EL (cell line): ENCODE data around the gene TUBG1.
"Not testable (repeated sequence)": the region's sequence is repeated elsewhere in the genome, so short reads cannot be mapped to it uniquely, and the experiment has no call there.

Source experiments
- DNase-seq: peaks from one replicate; pipeline ENCODE4 v3.0.0-alpha.2; 2016

TUBG1 gene

GRCh38 chr17:42579794-42580551 is 29.5 kb upstream of the TUBG1 start:
- no peak for DNase-seq

- no peak for DNase-seq
Observed at GRCh38 chr17:42581744-42582270, 27.7 kb upstream of the TUBG1 start.

GRCh38 chr17:42584880-42585279 is 24.6 kb upstream of the TUBG1 start:
- DNase-seq = no peak

GRCh38 chr17:42585353-42585752 is 24.1 kb upstream of the TUBG1 start:
- DNase-seq = no peak

- DNase-seq = no peak
Observed at GRCh38 chr17:42586514-42587230, 22.8 kb upstream of the TUBG1 start.

DNA sequence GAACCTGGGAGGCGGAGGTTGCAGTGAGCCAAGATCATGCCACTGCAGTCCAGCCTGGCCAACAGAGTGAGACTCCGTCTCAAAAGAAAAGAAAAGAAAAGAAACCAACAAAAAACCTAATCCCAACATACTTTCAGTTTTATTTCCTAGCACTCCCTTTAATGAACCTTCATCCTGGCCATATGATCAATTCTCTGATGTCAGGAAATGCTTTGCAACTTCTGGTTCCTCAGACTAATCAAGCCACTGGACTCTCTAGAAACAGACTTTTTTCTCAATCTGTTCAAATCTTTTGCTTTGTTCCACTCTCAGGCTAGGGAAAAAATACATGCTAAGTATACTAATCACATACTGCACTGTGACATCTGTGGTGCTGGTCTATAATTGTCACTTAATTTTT is 18.6 kb upstream of the TUBG1 start:
- DNase-seq = no peak

- DNase-seq = no peak
Observed at GRCh38 chr17:42591411-42591810, 18.1 kb upstream of the TUBG1 start.

DNA sequence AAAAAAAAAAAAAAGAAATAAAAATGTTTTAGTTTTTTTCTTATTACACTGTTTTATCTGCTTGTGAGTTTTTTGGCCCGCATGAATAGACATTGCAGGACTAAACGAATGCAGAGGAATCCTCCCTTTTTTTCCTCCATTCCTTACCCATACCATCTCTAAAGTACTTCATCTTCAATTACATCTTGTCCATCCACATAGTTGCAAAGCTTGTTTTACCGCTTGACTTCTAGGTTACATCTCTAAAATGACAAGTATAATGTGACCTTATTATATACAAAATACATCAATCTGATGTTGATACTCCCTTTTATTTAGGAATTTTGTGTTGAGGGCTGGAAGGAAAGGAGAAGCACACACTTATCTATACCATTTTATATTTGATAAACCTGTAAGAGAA is 13.1 kb upstream of the TUBG1 start:
- DNase-seq = no peak

DNA sequence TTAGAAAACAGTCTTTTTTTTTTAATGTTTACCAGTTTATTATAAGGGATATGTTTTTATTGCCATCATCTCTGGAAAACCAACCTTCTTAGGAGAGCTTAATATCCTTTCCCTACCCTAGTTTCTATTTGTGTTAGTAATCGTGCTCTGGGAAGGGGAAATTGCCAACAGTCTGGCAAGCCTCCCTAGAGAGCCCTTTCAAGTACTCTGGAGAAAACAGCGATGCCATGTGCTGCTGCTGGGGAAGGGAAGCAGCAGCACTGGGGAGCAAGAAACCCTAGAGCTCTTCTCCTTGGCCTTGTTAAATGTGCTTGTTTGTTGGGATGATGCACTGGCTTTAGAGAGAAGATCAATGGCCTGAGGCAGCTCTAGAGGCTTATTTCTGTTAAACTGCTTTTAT is 10.6 kb upstream of the TUBG1 start:
- no peak for DNase-seq

GRCh38 chr17:42603318-42603717 is 6.2 kb upstream of the TUBG1 start:
- DNase-seq = no peak

DNA sequence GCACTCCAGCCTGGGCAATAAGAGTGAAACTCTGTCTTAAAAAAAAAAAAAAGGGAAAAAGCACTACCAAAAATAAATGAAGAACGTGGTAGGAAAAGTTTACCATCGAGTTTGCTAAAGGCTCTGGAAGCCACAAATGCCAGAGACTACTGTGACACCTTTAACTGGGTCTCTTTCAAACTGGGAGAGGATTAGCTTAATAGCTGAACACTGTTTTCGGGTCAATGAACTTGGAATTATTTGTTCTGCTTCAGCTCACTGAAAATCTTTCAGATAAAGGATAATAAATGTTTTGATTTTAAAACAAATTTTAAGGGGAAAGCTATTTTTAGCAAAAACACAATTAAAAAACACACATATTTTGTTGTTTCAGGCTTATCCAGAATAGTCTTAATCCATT is 1.7 kb upstream of the TUBG1 start:
- no peak for DNase-seq

- DNase-seq = peak; percentile 18
Observed at GRCh38 chr17:42608305-42609181, 940 bp upstream of the TUBG1 start.

DNA sequence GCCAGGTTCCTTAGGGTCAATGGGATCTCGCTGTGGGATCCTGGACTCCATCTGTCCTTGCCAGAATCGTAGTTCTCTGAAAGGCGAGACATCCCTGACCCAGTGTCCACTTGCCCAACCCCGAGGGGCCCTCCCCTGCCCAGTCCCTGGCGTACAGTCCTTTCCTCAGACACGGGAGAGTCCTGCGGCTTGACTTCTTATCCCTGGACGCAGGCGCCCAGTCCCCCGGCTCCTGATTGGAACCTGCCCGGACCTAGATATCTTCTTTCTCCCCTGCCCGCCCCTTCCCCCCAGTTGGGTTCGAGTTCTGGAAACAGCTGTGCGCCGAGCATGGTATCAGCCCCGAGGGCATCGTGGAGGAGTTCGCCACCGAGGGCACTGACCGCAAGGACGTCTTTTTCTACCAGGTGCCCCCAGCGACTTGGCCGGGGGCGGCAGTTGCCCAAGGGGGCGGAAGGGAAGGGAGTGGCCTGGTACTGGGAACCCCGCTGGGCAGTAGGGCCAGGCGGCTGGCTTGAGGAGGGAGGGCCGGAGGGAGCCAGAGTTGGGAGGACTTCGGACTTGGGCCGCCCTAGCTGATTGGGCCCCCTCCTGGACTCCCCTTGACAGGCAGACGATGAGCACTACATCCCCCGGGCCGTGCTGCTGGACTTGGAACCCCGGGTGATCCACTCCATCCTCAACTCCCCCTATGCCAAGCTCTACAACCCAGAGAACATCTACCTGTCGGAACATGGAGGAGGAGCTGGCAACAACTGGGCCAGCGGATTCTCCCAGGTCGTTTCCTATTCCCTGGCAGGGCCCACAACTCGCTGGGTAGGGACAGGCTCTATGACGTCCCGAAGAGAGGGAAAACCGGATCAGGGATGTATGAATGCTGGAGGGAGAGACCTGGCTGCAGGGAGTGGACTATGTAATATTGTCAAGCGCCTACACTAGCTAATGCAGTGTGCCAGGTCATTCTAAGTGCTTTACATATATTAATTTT is 625 bp downstream of the TUBG1 start:
- not testable (repeated sequence) for DNase-seq

GRCh38 chr17:42612013-42612412 is 2.5 kb downstream of the TUBG1 start:
- DNase-seq = no peak

- DNase-seq = no peak
Observed at GRCh38 chr17:42613699-42614295, 4.3 kb downstream of the TUBG1 start.

GRCh38 chr17:42617956-42618431 is 8.5 kb downstream of the TUBG1 start:
- DNase-seq = no peak

- peak; percentile 20 for DNase-seq
Observed at GRCh38 chr17:42618442-42619150, 9.1 kb downstream of the TUBG1 start.

DNA sequence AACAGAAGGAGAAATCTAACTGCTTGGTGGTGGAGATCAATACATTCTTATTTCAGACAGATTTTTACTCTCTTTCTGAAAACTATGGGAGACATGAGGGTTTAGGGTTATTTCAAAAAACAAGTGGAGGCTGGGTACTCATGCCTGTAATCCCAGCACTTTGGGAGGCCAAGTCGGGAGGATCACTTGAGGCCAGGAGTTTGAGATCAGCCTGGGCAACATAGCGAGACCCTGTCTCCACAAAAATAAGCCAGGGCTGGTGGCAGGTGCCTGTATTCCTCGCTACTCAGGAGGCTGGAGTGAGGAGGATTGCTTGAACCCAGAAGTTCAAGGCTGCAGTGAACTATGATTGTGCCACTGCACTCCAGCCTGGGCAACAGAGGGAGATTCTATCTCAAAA is 12.5 kb downstream of the TUBG1 start:
- DNase-seq = not testable (repeated sequence)

GRCh38 chr17:42623271-42623670 is 13.8 kb downstream of the TUBG1 start:
- no peak for DNase-seq

DNA sequence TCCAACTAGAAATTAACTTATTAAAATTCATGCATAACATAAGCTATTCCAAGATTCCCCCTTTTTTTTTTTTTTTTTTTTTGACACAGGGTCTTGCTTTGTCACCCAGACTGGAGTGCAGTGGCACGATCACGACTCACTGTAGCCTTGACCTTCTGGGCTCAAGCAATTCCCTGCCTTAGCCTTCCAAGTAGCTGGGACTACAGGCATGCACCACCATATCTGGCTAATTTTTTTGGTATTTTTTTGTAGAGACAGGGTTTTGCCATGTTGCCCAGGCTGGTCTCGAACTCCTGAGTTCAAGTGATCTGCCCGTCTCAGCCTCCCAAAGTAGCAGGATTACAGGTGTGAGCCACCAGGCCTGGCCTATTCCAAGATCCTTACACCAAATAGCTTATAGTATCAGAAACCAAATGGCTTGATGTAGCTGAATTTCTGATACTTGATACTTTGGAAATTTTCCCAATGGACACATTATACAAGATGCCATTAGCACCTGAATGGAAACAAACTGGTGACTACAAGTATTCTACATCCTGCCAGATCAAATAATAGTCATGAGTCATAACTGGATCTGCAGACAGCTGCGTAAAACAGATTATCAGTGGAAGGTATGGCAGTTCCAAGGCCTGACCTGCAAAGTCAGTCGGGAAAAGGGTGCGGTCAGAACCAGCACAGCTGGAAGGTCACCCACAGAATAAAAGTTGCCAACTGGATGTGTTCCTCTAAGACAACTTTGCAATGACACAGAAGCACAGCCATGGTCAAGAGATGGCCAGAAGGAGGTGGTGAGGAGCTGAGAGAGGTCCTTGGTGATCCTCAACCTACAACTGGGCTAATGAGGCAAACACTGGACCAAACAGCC is 14.5 kb downstream of the TUBG1 start:
- DNase-seq = no peak
